HEK293T (cell line): ENCODE data around the gene ACTN3.

Experiments
- CTCF ChIA-PET: fragments of 350-600 bp; formaldehyde crosslinking; extraction: SDS; loops from one replicate; lab custom pipeline; 2021; ENCODE audit warnings: antibody characterized with exemption, inconsistent platforms; lab: Yijun Ruan, JAX
- POLR2A ChIA-PET: fragments of 350-600 bp; formaldehyde crosslinking; extraction: SDS; loops from one replicate; lab custom pipeline; 2020; ENCODE audit warnings: antibody characterized with exemption, inconsistent platforms; lab: Yijun Ruan, JAX
- DNase-seq: peaks from one replicate; pipeline ENCODE4 v3.0.0; 2012; ENCODE audit warnings: mixed read lengths; ENCODE audit errors: extremely low spot score
- ARNT ChIP-seq: fragments of 450-650 bp; IDR thresholded peaks from 2 replicates; pipeline ENCODE4 v1.6.1; 2017; ENCODE audit warnings: mild to moderate bottlenecking
- BHLHE40 ChIP-seq: fragments of 450-650 bp; IDR thresholded peaks from 2 replicates; pipeline ENCODE4 v1.6.1; 2016; ENCODE audit warnings: mild to moderate bottlenecking, moderate library complexity, borderline replicate concordance
- CTBP1 ChIP-seq: fragments of 450-650 bp; IDR thresholded peaks from 2 replicates; pipeline ENCODE4 v1.6.1; 2016; ENCODE audit warnings: borderline replicate concordance
- ELF4 ChIP-seq: fragments of 450-650 bp; IDR thresholded peaks from 2 replicates; pipeline ENCODE4 v1.6.1; 2017; ENCODE audit warnings: antibody characterized with exemption
- FOXA1 ChIP-seq: fragments of 450-650 bp; IDR thresholded peaks from 2 replicates; pipeline ENCODE4 v1.6.1; 2016; ENCODE audit warnings: mild to moderate bottlenecking
- FOXK2 ChIP-seq: fragments of 450-650 bp; IDR thresholded peaks from 2 replicates; pipeline ENCODE4 v1.6.1; 2016; ENCODE audit warnings: mild to moderate bottlenecking
- FOXM1 ChIP-seq: fragments of 450-650 bp; IDR thresholded peaks from 2 replicates; pipeline ENCODE4 v1.6.1; 2017; ENCODE audit warnings: mild to moderate bottlenecking, borderline replicate concordance
- HDGF ChIP-seq: fragments of 450-650 bp; IDR thresholded peaks from 2 replicates; pipeline ENCODE4 v1.6.1; 2017; ENCODE audit warnings: antibody characterized with exemption, borderline replicate concordance
- L3MBTL2 ChIP-seq: fragments of 450-650 bp; conservative IDR thresholded peaks from 2 replicates; pipeline ENCODE4 v1.6.1; 2016; ENCODE audit warnings: mild to moderate bottlenecking
- LEF1 ChIP-seq: fragments of 450-650 bp; IDR thresholded peaks from 2 replicates; pipeline ENCODE4 v1.6.1; 2017; ENCODE audit warnings: mild to moderate bottlenecking, borderline replicate concordance
- NFRKB ChIP-seq: fragments of 450-650 bp; IDR thresholded peaks from 2 replicates; pipeline ENCODE4 v1.6.1; 2016; ENCODE audit warnings: mild to moderate bottlenecking, moderate library complexity
- SP1 ChIP-seq: fragments of 450-650 bp; IDR thresholded peaks from 2 replicates; pipeline ENCODE4 v1.6.1; 2017
- SUZ12 ChIP-seq: fragments of 450-650 bp; IDR thresholded peaks from 2 replicates; pipeline ENCODE4 v1.6.1; 2016; ENCODE audit warnings: mild to moderate bottlenecking
- TARDBP ChIP-seq: fragments of 450-650 bp; IDR thresholded peaks from 2 replicates; pipeline ENCODE4 v1.6.1; 2016
- ZNF384 ChIP-seq: fragments of 450-650 bp; IDR thresholded peaks from 2 replicates; pipeline ENCODE4 v1.6.1; 2016
- TF ChIP-seq, protein P1 (sequence below): fragments of 450-650 bp; IDR thresholded peaks from 2 replicates; pipeline ENCODE4 v1.6.1; 2016

Gene ACTN3

DNA sequence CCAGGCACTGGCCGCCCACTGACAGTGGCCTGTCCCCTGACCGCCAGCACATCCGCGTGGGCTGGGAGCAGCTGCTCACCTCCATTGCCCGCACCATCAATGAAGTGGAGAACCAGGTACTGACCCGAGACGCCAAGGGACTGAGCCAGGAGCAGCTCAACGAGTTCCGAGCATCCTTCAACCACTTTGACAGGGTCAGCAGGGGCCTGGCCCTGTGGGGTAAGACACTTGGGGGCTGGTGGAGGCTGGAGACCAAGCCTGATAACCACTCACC is 15.2 kb downstream of the ACTN3 start:
- CTCF ChIA-PET = interaction anchor here (0.5 kb wide), 1 partner anchor 68 kb away, joined by 3 read pairs; no protein-coding TSS in a partner anchor
- TF ChIP-seq NFRKB (no peak), ARNT (no peak)
- TF ChIP-seq, protein P1, sequence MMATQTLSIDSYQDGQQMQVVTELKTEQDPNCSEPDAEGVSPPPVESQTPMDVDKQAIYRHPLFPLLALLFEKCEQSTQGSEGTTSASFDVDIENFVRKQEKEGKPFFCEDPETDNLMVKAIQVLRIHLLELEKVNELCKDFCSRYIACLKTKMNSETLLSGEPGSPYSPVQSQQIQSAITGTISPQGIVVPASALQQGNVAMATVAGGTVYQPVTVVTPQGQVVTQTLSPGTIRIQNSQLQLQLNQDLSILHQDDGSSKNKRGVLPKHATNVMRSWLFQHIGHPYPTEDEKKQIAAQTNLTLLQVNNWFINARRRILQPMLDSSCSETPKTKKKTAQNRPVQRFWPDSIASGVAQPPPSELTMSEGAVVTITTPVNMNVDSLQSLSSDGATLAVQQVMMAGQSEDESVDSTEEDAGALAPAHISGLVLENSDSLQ = no peak
- no peak for DNase-seq
- POLR2A ChIA-PET = interaction anchor here (1.2 to 2.0 kb wide), 2 partner anchors 12 to 16 kb away, joined by 3 to 4 read pairs; partner anchors contain the start of gene ZDHHC24

GRCh38 chr11:66562275-66562674 is 15.6 kb downstream of the ACTN3 start:
- CTCF ChIA-PET = interaction anchor here (0.5 kb wide), 1 partner anchor 69 kb away, joined by 3 read pairs; no protein-coding TSS in a partner anchor
- no peak for TF ChIP-seq L3MBTL2
- TF ChIP-seq, protein P1 = no peak
- no peak for TF ChIP-seq NFRKB
- TF ChIP-seq TARDBP = no peak
- no peak for TF ChIP-seq ARNT
- TF ChIP-seq CTBP1 = no peak
- no peak for TF ChIP-seq HDGF
- no peak for TF ChIP-seq ELF4
- no peak for TF ChIP-seq ZNF384
- no peak for TF ChIP-seq SP1
- TF ChIP-seq LEF1 = no peak
- no peak for TF ChIP-seq BHLHE40
- no peak for TF ChIP-seq FOXA1
- no peak for TF ChIP-seq FOXM1
- POLR2A ChIA-PET = interaction anchor here (2.0 kb wide), 1 partner anchor 17 kb away, joined by 4 read pairs; the partner anchor contains the start of gene ZDHHC24
- DNase-seq = no peak

DNA sequence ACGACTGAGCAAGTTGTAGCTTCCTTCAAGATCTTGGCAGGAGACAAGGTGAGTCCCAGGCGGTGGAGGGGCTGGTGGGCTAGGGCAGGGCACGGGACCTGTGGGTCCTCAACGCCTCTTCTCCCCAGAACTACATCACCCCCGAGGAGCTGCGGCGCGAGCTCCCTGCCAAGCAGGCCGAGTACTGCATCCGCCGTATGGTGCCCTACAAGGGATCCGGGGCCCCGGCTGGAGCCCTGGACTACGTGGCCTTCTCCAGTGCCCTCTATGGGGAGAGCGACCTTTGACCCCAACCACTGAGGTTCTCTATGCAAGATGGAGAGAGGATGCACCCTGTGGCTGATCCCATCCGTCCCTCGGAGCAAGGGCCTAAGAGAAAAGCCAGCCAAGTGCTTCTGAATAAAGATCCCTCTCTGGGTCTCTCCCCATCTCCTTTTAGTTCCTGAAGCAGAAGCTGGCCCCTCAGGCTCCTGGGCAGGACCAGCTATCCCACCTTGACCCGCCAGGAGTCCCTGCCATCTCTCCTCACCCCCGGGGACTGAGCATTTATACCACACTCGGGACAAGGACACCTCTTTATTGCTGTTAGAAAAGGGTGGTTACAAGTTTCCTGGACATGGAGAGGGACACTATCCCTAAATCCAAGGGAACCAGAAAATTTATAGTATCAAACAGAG is 16.3 kb downstream of the ACTN3 start:
- ChIA-PET CTCF (no interaction called here), POLR2A (interaction anchor here (1.2 to 2.0 kb wide), 2 partner anchors 17 to 53 kb away, joined by 3 to 4 read pairs; partner anchors contain the start of genes RBM14 and ZDHHC24)
- no peak for DNase-seq
- TF ChIP-seq ZNF384 (no peak), SP1 (no peak), NFRKB (no peak), SUZ12 (no peak), FOXA1 (no peak), L3MBTL2 (no peak), ELF4 (no peak), ARNT (no peak), LEF1 (no peak), BHLHE40 (no peak), TARDBP (no peak), CTBP1 (no peak), FOXM1 (no peak), FOXK2 (no peak), HDGF (no peak)
- TF ChIP-seq, protein P1 = no peak

- no peak for TF ChIP-seq ZNF384
- no peak for TF ChIP-seq FOXK2
- TF ChIP-seq BHLHE40 = no peak
- TF ChIP-seq LEF1 = no peak
- ChIA-PET CTCF (no interaction called here), POLR2A (interaction anchor here (1.2 kb wide), 1 partner anchor 52 kb away, joined by 3 read pairs; the partner anchor contains the start of gene RBM14)
- no peak for DNase-seq
Observed at GRCh38 chr11:66563832-66564231, 17.1 kb downstream of the ACTN3 start.

- ChIA-PET POLR2A (no interaction called here), CTCF (interaction anchor here (0.7 kb wide), 1 partner anchor 806 kb away, joined by 4 read pairs; no protein-coding TSS in a partner anchor)
- DNase-seq = no peak
Observed at GRCh38 chr11:66564538-66564937, 17.8 kb downstream of the ACTN3 start.

More at GRCh38 chr11:66564538-66564937, 17.8 kb downstream of the ACTN3 start:
- TF ChIP-seq L3MBTL2 (no peak), TARDBP (no peak), CTBP1 (no peak), ARNT (no peak), BHLHE40 (no peak), ELF4 (no peak), LEF1 (no peak), SP1 (no peak), FOXK2 (no peak), HDGF (no peak), ZNF384 (no peak), FOXA1 (no peak), FOXM1 (no peak), SUZ12 (no peak), NFRKB (no peak)
- TF ChIP-seq, protein P1 = no peak
